PC-3 (cell line): ENCODE measurements around the gene PSEN2.

ENCODE experiments used
- EZH2 ChIP-seq: fragments of 300-600 bp; sonication (generic); IDR thresholded peaks from one replicate; pipeline ENCODE4 v1.6.1; 2017; ENCODE audit warnings: antibody characterized with exemption, mild to moderate bottlenecking, low read length; ENCODE audit not compliant: unreplicated experiment
- TF ChIP-seq, protein P1 (sequence below): fragments of 300-600 bp; sonication (generic); conservative IDR thresholded peaks from 2 replicates; pipeline ENCODE4 v1.5.1; 2017; ENCODE audit warnings: antibody characterized with exemption, low read depth, mild to moderate bottlenecking, low read length

DNA sequence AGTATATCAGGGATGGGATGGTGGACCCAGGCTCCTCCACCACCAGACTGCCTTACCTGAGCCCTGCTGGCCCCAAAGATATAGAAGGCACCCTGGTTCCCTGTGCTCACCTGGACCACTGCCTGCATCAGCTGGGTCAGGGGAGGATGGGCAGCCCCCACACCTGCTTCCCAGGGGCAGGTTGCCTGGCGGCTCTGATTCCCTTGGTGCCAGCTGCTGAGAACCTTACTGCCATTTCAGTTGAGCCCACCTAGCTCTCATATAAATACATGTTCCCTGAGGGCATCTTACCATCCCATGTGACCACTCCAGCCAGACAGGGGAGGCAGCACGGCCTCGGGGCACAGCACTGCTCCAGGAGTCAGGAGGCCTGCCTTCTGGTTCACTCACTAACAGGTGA lies 24.4 kb downstream of the PSEN2 start:
- TF ChIP-seq, protein P1, sequence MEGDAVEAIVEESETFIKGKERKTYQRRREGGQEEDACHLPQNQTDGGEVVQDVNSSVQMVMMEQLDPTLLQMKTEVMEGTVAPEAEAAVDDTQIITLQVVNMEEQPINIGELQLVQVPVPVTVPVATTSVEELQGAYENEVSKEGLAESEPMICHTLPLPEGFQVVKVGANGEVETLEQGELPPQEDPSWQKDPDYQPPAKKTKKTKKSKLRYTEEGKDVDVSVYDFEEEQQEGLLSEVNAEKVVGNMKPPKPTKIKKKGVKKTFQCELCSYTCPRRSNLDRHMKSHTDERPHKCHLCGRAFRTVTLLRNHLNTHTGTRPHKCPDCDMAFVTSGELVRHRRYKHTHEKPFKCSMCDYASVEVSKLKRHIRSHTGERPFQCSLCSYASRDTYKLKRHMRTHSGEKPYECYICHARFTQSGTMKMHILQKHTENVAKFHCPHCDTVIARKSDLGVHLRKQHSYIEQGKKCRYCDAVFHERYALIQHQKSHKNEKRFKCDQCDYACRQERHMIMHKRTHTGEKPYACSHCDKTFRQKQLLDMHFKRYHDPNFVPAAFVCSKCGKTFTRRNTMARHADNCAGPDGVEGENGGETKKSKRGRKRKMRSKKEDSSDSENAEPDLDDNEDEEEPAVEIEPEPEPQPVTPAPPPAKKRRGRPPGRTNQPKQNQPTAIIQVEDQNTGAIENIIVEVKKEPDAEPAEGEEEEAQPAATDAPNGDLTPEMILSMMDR: no peak
- TF ChIP-seq EZH2: no peak
